NB4 (cell line): Measurements from ENCODE around the gene NEK11.

ENCODE experiments used
- DNase-seq: peaks from one replicate; pipeline ENCODE4 v3.0.0; 2010; ENCODE audit warnings: low read depth
- H3K4me3 ChIP-seq: one replicate; pipeline ENCODE4 v1.5.1; 2011; ENCODE audit warnings: mild to moderate bottlenecking, low read depth, low read length, moderate library complexity
- CTCF ChIP-seq: IDR thresholded peaks from one replicate; pipeline ENCODE4 v1.5.1; 2012; ENCODE audit warnings: low read depth, low read length
- MAX ChIP-seq: IDR thresholded peaks from 2 replicates; pipeline ENCODE4 v1.6.1; 2011; ENCODE audit warnings: low read depth, low read length
- MYC ChIP-seq: IDR thresholded peaks from 2 replicates; pipeline ENCODE4 v1.6.1; 2011; ENCODE audit warnings: low read depth, low read length
- POLR2A ChIP-seq: IDR thresholded peaks from 2 replicates; pipeline ENCODE4 v1.6.1; 2011; ENCODE audit warnings: mild to moderate bottlenecking; ENCODE audit not compliant: insufficient read length; ENCODE audit errors: extremely low read depth

Gene NEK11

GRCh38 chr3:131277836-131278497 lies 251.3 kb downstream of the NEK11 start:
- DNase-seq, result no peak
- H3K4me3 ChIP-seq, result no peak overlapping the region
- TF ChIP-seq POLR2A, result no peak
- TF ChIP-seq CTCF, result no peak
- no peak for TF ChIP-seq MAX
- TF ChIP-seq MYC, result no peak

- no peak overlapping the region for H3K4me3 ChIP-seq
- no peak for DNase-seq
- TF ChIP-seq POLR2A (no peak), MYC (no peak), CTCF (no peak), MAX (no peak)
Measured at GRCh38 chr3:131279577-131279976, 252.9 kb downstream of the NEK11 start.

- no peak for DNase-seq
- no peak overlapping the region for H3K4me3 ChIP-seq
- TF ChIP-seq CTCF, result no peak
- TF ChIP-seq POLR2A, result no peak
- TF ChIP-seq MAX, result no peak
- no peak for TF ChIP-seq MYC
Measured at GRCh38 chr3:131282379-131282778, 255.7 kb downstream of the NEK11 start.

GRCh38 chr3:131282967-131283366 lies 256.3 kb downstream of the NEK11 start:
- H3K4me3 ChIP-seq, result no peak overlapping the region
- DNase-seq, result no peak
- TF ChIP-seq MAX (no peak), POLR2A (no peak), MYC (no peak), CTCF (no peak)

GRCh38 chr3:131283862-131284261 lies 257.2 kb downstream of the NEK11 start:
- DNase-seq, result no peak
- TF ChIP-seq MAX (no peak), CTCF (no peak), MYC (no peak), POLR2A (no peak)
- H3K4me3 ChIP-seq, result no peak overlapping the region
